HG02885 (cell line): ENCODE data around the gene ABCF2.

ENCODE experiments used
- ATAC-seq: cut with Tn5 transposase; IDR thresholded peaks from one replicate; pipeline ENCODE4 v1.9.1; 2021; ENCODE audit warnings: mild to moderate bottlenecking; ENCODE audit not compliant: unreplicated experiment, poor library complexity

ABCF2 gene

GRCh38 chr7:151201344-151201743 lies 25.7 kb downstream of the ABCF2 start:
- ATAC-seq = no peak

- no peak for ATAC-seq
These were observed 27.8 kb downstream of the ABCF2 start for GRCh38 chr7:151198945-151199848.

- ATAC-seq = no peak
These were observed 29.1 kb downstream of the ABCF2 start for GRCh38 chr7:151197932-151198331.

GRCh38 chr7:151195616-151196450 lies 31.2 kb downstream of the ABCF2 start:
- no peak for ATAC-seq

GRCh38 chr7:151194188-151194587 lies 32.8 kb downstream of the ABCF2 start:
- ATAC-seq = no peak

GRCh38 chr7:151193203-151193978 lies 33.6 kb downstream of the ABCF2 start:
- ATAC-seq = no peak

- no peak for ATAC-seq
These were observed 34.9 kb downstream of the ABCF2 start for GRCh38 chr7:151192002-151192539.

- no peak for ATAC-seq
These were observed 35.5 kb downstream of the ABCF2 start for GRCh38 chr7:151191544-151191943.

- no peak for ATAC-seq
These were observed 38.0 kb downstream of the ABCF2 start for GRCh38 chr7:151189038-151189437.

- ATAC-seq = no peak
These were observed 38.8 kb downstream of the ABCF2 start for GRCh38 chr7:151188252-151188542.

- ATAC-seq = no peak
These were observed 39.4 kb downstream of the ABCF2 start for GRCh38 chr7:151187409-151188251.

GRCh38 chr7:151186640-151187408 lies 40.2 kb downstream of the ABCF2 start, which contains the start of gene ASB10:
TSS of gene ASB10 (minus strand) at chr7:151187250. CDS start at chr7:151187130, 120 bp downstream.
- no peak for ATAC-seq

- no peak for ATAC-seq
These were observed 41.0 kb downstream of the ABCF2 start for GRCh38 chr7:151185762-151186639.

- no peak for ATAC-seq
These were observed 46.0 kb downstream of the ABCF2 start for GRCh38 chr7:151181011-151181431.

- no peak for ATAC-seq
These were observed 47.1 kb downstream of the ABCF2 start for GRCh38 chr7:151179946-151180345.

- ATAC-seq = no peak
These were observed 47.6 kb downstream of the ABCF2 start for GRCh38 chr7:151179287-151179860.

GRCh38 chr7:151178831-151179230 lies 48.2 kb downstream of the ABCF2 start:
- no peak for ATAC-seq
